ENCODE results near the gene DMBX1. TPM values are rescaled to one million over a fixed set of nuclear protein-coding genes. Genes with fewer than 3 reads are reported as not detected.
A peak's percentile ranks its signal among the peaks of the same experiment; 100 is the strongest.

DMBX1 gene
- total RNA-seq, 1 donor from 2014 or later, result 0.04 TPM

GRCh38 chr1:46487818-46488218 lies 1.8 kb upstream of the DMBX1 start:
- Histone ChIP-seq H3K4me3 (ENCODE audit: low read depth, low read length) (no peak overlapping the region), H3K27me3 (ENCODE audit: control insufficient read depth, insufficient read depth, low read length) (peaks cover 93% of the 10 kb centered on the region), H3K36me3 (ENCODE audit: control insufficient read depth, insufficient read depth, low read length) (no peaks in the 10 kb centered on the region)
- no peak for DNase-seq (ENCODE audit: low read depth)
- peak; percentile 40 for TF ChIP-seq CTCF (IDR thresholded peaks at IDR 0.05; ENCODE audit: insufficient read depth, low read length, poor library complexity, severe bottlenecking)

GRCh38 chr1:46488343-46489168 lies 1.1 kb upstream of the DMBX1 start:
- Histone ChIP-seq H3K4me3 (ENCODE audit: low read depth, low read length) (no peak overlapping the region), H3K27me3 (ENCODE audit: control insufficient read depth, insufficient read depth, low read length) (peaks cover 94% of the 10 kb centered on the region), H3K36me3 (ENCODE audit: control insufficient read depth, insufficient read depth, low read length) (no peaks in the 10 kb centered on the region)
- TF ChIP-seq CTCF (IDR thresholded peaks at IDR 0.05; ENCODE audit: insufficient read depth, low read length, poor library complexity, severe bottlenecking), result no peak
- DNase-seq (ENCODE audit: low read depth), result peak; percentile 45

GRCh38 chr1:46489169-46489637 lies 433 bp upstream of the DMBX1 start:
- H3K4me3 ChIP-seq (ENCODE audit: low read depth, low read length), result no peak overlapping the region
- no peak for DNase-seq (ENCODE audit: low read depth)
- TF ChIP-seq CTCF (IDR thresholded peaks at IDR 0.05; ENCODE audit: insufficient read depth, low read length, poor library complexity, severe bottlenecking), result no peak

GRCh38 chr1:46490406-46490655 lies 695 bp downstream of the DMBX1 start:
- no peaks in the 10 kb centered on the region for H3K36me3 ChIP-seq (ENCODE audit: control insufficient read depth, insufficient read depth, low read length)

More at GRCh38 chr1:46489169-46489637, 433 bp upstream of the DMBX1 start:
- H3K36me3 ChIP-seq (ENCODE audit: control insufficient read depth, insufficient read depth, low read length), result no peaks in the 10 kb centered on the region
- H3K27me3 ChIP-seq (ENCODE audit: control insufficient read depth, insufficient read depth, low read length), result peaks cover 94% of the 10 kb centered on the region

GRCh38 chr1:46490656-46491442 lies 1.2 kb downstream of the DMBX1 start:
- no peak for TF ChIP-seq CTCF (IDR thresholded peaks at IDR 0.05; ENCODE audit: insufficient read depth, low read length, poor library complexity, severe bottlenecking)
- H3K36me3 ChIP-seq (ENCODE audit: control insufficient read depth, insufficient read depth, low read length), result no peaks in the 10 kb centered on the region

More at GRCh38 chr1:46490406-46490655, 695 bp downstream of the DMBX1 start:
- TF ChIP-seq CTCF (IDR thresholded peaks at IDR 0.05; ENCODE audit: insufficient read depth, low read length, poor library complexity, severe bottlenecking), result no peak
- Histone ChIP-seq H3K27me3 (ENCODE audit: control insufficient read depth, insufficient read depth, low read length) (peaks cover 96% of the 10 kb centered on the region), H3K4me3 (ENCODE audit: low read depth, low read length) (no peak overlapping the region)
- DNase-seq (ENCODE audit: low read depth), result no peak

More at GRCh38 chr1:46490656-46491442, 1.2 kb downstream of the DMBX1 start:
- Histone ChIP-seq H3K4me3 (ENCODE audit: low read depth, low read length) (no peak overlapping the region), H3K27me3 (ENCODE audit: control insufficient read depth, insufficient read depth, low read length) (peaks cover 93% of the 10 kb centered on the region)
- no peak for DNase-seq (ENCODE audit: low read depth)

Measured in kidney epithelial cell (primary cell).